Right lobe of liver (tissue), 6 donors: ENCODE results near the gene ABHD13. TPM values are rescaled to one million over a fixed set of nuclear protein-coding genes. Genes with fewer than 3 reads are reported as not detected.

Source experiments
- ATAC-seq, 4 donors: fragments of 200-7000 bp; cut with Tn5 transposase; one replicate each; pipeline ENCODE4 v1.9.1; 2020; ENCODE audit warnings: mild to moderate bottlenecking in 4 of 4, moderate library complexity in 4 of 4
- DNase-seq, 3 donors: peaks; one replicate each; pipeline ENCODE4 v3.0.0-alpha.2; 2020
- H3K27ac ChIP-seq, 3 donors: fragments of 200-600 bp; one replicate each; pipeline ENCODE4 v1.8.0; 2022
- H3K27me3 ChIP-seq, 2 donors: fragments of 200-600 bp; one replicate each; pipeline ENCODE4 v1.8.0; 2022
- H3K36me3 ChIP-seq, 4 donors: fragments of 200-600 bp; sonication (generic) in 1 of 4; one replicate each; pipeline versions ENCODE4 v1.5.1 to v1.8.0; 2017 to 2022; ENCODE audit warnings: control low read depth in 1 of 4
- H3K4me1 ChIP-seq, 4 donors: fragments of 200-600 bp; sonication (generic) in 1 of 4; one replicate each; pipeline versions ENCODE4 v1.5.1 to v1.8.0; 2017 to 2022; ENCODE audit warnings: control low read depth in 1 of 4
- H3K4me3 ChIP-seq, 3 donors: fragments of 200-600 bp; one replicate each; pipeline ENCODE4 v1.8.0; 2022
- H3K9me3 ChIP-seq, 4 donors: fragments of 200-600 bp; sonication (generic) in 1 of 4; one replicate each; pipeline versions ENCODE4 v1.5.1 to v1.8.0; 2017 to 2022; ENCODE audit warnings: control low read depth in 1 of 4
- CTCF ChIP-seq, 4 donors: fragments of 200-600 bp in 3 of 4; fragments of 450-650 bp in 1 of 4; IDR thresholded peaks; one replicate each; pipeline versions ENCODE4 v1.5.1 to v1.8.0; 2016 to 2022; ENCODE audit warnings: antibody characterized with exemption in 4 of 4, mild to moderate bottlenecking in 2 of 4
- POLR2A ChIP-seq: fragments of 450-650 bp; IDR thresholded peaks from one replicate; pipeline ENCODE4 v1.6.1; 2017; ENCODE audit warnings: antibody characterized with exemption, mild to moderate bottlenecking
- WGBS: methylation state at CpG from one replicate; pipeline ENCODE4 v1.1.6; 2018; ENCODE audit warnings: low coverage, low lambda C conversion rate; ENCODE audit not compliant: insufficient coverage; ENCODE audit errors: missing lambda C conversion rate; 5-methylcytosine and 5-hydroxymethylcytosine counted together
- intact Hi-C, 2 donors: fragments of 100-400 bp; cut with DNase I; formaldehyde crosslinking; loops; one replicate each; pipeline versions ENCODE4 v1.11.2 to v1.14.1; 2022
- total RNA-seq, 6 experiments: library from RNA; depleted of rRNA in 2 of 6; stranded (reverse); fragments of >200 nt in 2 of 6; fragmentation: NEBNext Ultra II Directional in 3 of 6; extraction: Animal tissue kit (Norgen Biotek cat#: 25700) in 3 of 6; gene quantifications; one replicate each; pipeline versions ENCODE4 v1.1.0 to v1.2.4, GENCODE V29; 2016 to 2023
- donor health status: DM: no; HTN: yes; CAD: no.
- donor health status: DM: no; HTN: no; CAD: no.
- donor health status: DM: no; HTN: no; CAD: no.
- donor health status: DM: no; HTN: yes; CAD: no.
- donor health status: DM: no; HTN: yes; CAD: no.

ABHD13 gene
- total RNA-seq, 6 experiments from 2014 or later: 3.9 to 7.4 (median 4.8) TPM

GRCh38 chr13:108223687-108224503, 5.7 kb downstream of the ABHD13 start:
- intact Hi-C loops: no loop called here
- Histone ChIP-seq H3K9me3 (no peaks in the 10 kb centered on the region), H3K36me3 (no peaks in the 10 kb centered on the region), H3K27ac (no peak overlapping the region), H3K27me3 (no peaks in the 10 kb centered on the region), H3K4me3 (no peak overlapping the region), H3K4me1 (peaks cover 0 to 23% (median 8%) of the 10 kb centered on the region in 4 donors)
- ATAC-seq (no peak), DNase-seq (no peak)
- TF ChIP-seq CTCF (IDR thresholded peaks at IDR 0.05) (no peak), POLR2A (no peak)
- WGBS: 68% methylated on average over 6 of the region's 7 CpGs

GRCh38 chr13:108225440-108225839, 7.2 kb downstream of the ABHD13 start:
- ATAC-seq (no peak), DNase-seq (no peak)
- Histone ChIP-seq H3K27ac (no peak overlapping the region), H3K9me3 (no peaks in the 10 kb centered on the region), H3K4me1 (peaks cover 0 to 18% (median 6%) of the 10 kb centered on the region in 4 donors), H3K27me3 (no peaks in the 10 kb centered on the region), H3K4me3 (no peak overlapping the region), H3K36me3 (no peaks in the 10 kb centered on the region)
- 55% methylated on average over 1 of the region's 1 CpG for WGBS
- no peak for TF ChIP-seq POLR2A
- TF ChIP-seq CTCF (IDR thresholded peaks at IDR 0.05): no peak
- intact Hi-C loops: no loop called here

GRCh38 chr13:108226184-108226583, 8.0 kb downstream of the ABHD13 start:
- ATAC-seq (peak in 3 of 4 donors; percentile 25 to 61 (median 38)), DNase-seq (no peak)
- H3K36me3 ChIP-seq: no peaks in the 10 kb centered on the region
- H3K4me3 ChIP-seq: no peak overlapping the region
- no peak for TF ChIP-seq CTCF (IDR thresholded peaks at IDR 0.05)
- H3K4me1 ChIP-seq: peaks cover 0 to 24% (median 7%) of the 10 kb centered on the region in 4 donors
- no peaks in the 10 kb centered on the region for H3K9me3 ChIP-seq
- intact Hi-C loops: no loop called here
- no peaks in the 10 kb centered on the region for H3K27me3 ChIP-seq
- H3K27ac ChIP-seq: no peak overlapping the region
- WGBS: 44% methylated on average over 1 of the region's 1 CpG

GRCh38 chr13:108227651-108228272, 9.6 kb downstream of the ABHD13 start:
- DNase-seq: no peak

More at GRCh38 chr13:108227651-108228272, 9.6 kb downstream of the ABHD13 start:
- Histone ChIP-seq H3K4me3 (no peak overlapping the region), H3K36me3 (no peaks in the 10 kb centered on the region), H3K27me3 (no peaks in the 10 kb centered on the region), H3K9me3 (peaks cover 0 to 1% (median 0%) of the 10 kb centered on the region in 4 donors), H3K27ac (no peak overlapping the region), H3K4me1 (peaks cover 0 to 24% (median 7%) of the 10 kb centered on the region in 4 donors)
- 86% methylated on average over 1 of the region's 1 CpG for WGBS
- no peak for TF ChIP-seq POLR2A
- peak; percentile 68 to 85 (median 80) for TF ChIP-seq CTCF (IDR thresholded peaks at IDR 0.05)
- intact Hi-C loops: no loop called here
- ATAC-seq: peak in 3 of 4 donors; percentile 62 to 76 (median 64)
